IPS-18a (cell line): ENCODE results near the gene RBP3.

Experiments used
- H3K27ac ChIP-seq: one replicate; pipeline ENCODE4 v1.5.1; 2013; ENCODE audit warnings: low read length
- H3K27me3 ChIP-seq: one replicate; pipeline ENCODE4 v1.6.1; 2013; ENCODE audit warnings: mild to moderate bottlenecking, low read length; ENCODE audit not compliant: control insufficient read depth, insufficient read depth
- H3K36me3 ChIP-seq: one replicate; pipeline ENCODE4 v1.6.1; 2013; ENCODE audit warnings: low read depth, low read length; ENCODE audit not compliant: control insufficient read depth
- H3K4me1 ChIP-seq: one replicate; pipeline ENCODE4 v1.6.1; 2013; ENCODE audit warnings: low read depth, low read length; ENCODE audit not compliant: control insufficient read depth
- H3K4me3 ChIP-seq: one replicate; pipeline ENCODE4 v1.5.1; 2013; ENCODE audit warnings: low read length
- H3K9ac ChIP-seq: one replicate; pipeline ENCODE4 v1.6.1; 2013; ENCODE audit warnings: mild to moderate bottlenecking, low read length, moderate library complexity
- H3K9me3 ChIP-seq: one replicate; pipeline ENCODE4 v1.6.1; 2013; ENCODE audit warnings: low read depth, low read length; ENCODE audit not compliant: control insufficient read depth

Gene RBP3

GRCh38 chr10:47400251-47400650 lies 52.1 kb downstream of the RBP3 start:
- Histone ChIP-seq H3K9me3 (no peaks in the 10 kb centered on the region), H3K27me3 (no peaks in the 10 kb centered on the region), H3K36me3 (no peaks in the 10 kb centered on the region), H3K9ac (no peak overlapping the region), H3K4me1 (peaks cover 21% of the 10 kb centered on the region), H3K27ac (no peak overlapping the region), H3K4me3 (no peak overlapping the region)

GRCh38 chr10:47400786-47401185 lies 52.6 kb downstream of the RBP3 start:
- H3K36me3 ChIP-seq = no peaks in the 10 kb centered on the region
- no peak overlapping the region for H3K4me3 ChIP-seq
- no peaks in the 10 kb centered on the region for H3K27me3 ChIP-seq
- H3K9me3 ChIP-seq = no peaks in the 10 kb centered on the region
- no peak overlapping the region for H3K9ac ChIP-seq
- peaks cover 21% of the 10 kb centered on the region for H3K4me1 ChIP-seq
- no peak overlapping the region for H3K27ac ChIP-seq

- peaks cover 21% of the 10 kb centered on the region for H3K4me1 ChIP-seq
- no peaks in the 10 kb centered on the region for H3K27me3 ChIP-seq
- no peak overlapping the region for H3K4me3 ChIP-seq
- no peak overlapping the region for H3K9ac ChIP-seq
- no peak overlapping the region for H3K27ac ChIP-seq
- H3K36me3 ChIP-seq = no peaks in the 10 kb centered on the region
- no peaks in the 10 kb centered on the region for H3K9me3 ChIP-seq
Measured at GRCh38 chr10:47401210-47401609, 53.0 kb downstream of the RBP3 start.

GRCh38 chr10:47401874-47402640 lies 53.9 kb downstream of the RBP3 start:
- H3K9me3 ChIP-seq = no peaks in the 10 kb centered on the region
- no peak overlapping the region for H3K27ac ChIP-seq
- H3K4me3 ChIP-seq = no peak overlapping the region
- H3K4me1 ChIP-seq = peaks cover 21% of the 10 kb centered on the region
- H3K36me3 ChIP-seq = no peaks in the 10 kb centered on the region
- no peaks in the 10 kb centered on the region for H3K27me3 ChIP-seq
- no peak overlapping the region for H3K9ac ChIP-seq

- H3K27ac ChIP-seq = no peak overlapping the region
- H3K4me1 ChIP-seq = peaks cover 21% of the 10 kb centered on the region
Measured at GRCh38 chr10:47402641-47403301, 54.6 kb downstream of the RBP3 start.

GRCh38 chr10:47403446-47404318 lies 55.5 kb downstream of the RBP3 start:
- Histone ChIP-seq H3K27me3 (no peaks in the 10 kb centered on the region), H3K4me3 (no peak overlapping the region), H3K9me3 (no peaks in the 10 kb centered on the region), H3K36me3 (no peaks in the 10 kb centered on the region), H3K9ac (no peak overlapping the region), H3K27ac (no peak overlapping the region), H3K4me1 (peaks cover 21% of the 10 kb centered on the region)

More at GRCh38 chr10:47402641-47403301, 54.6 kb downstream of the RBP3 start:
- Histone ChIP-seq H3K9me3 (no peaks in the 10 kb centered on the region), H3K27me3 (no peaks in the 10 kb centered on the region), H3K4me3 (no peak overlapping the region), H3K9ac (no peak overlapping the region), H3K36me3 (no peaks in the 10 kb centered on the region)

- Histone ChIP-seq H3K9ac (no peak overlapping the region), H3K4me1 (peaks cover 21% of the 10 kb centered on the region)
Measured at GRCh38 chr10:47404446-47404845, 56.3 kb downstream of the RBP3 start.

GRCh38 chr10:47404937-47405336 lies 56.8 kb downstream of the RBP3 start:
- Histone ChIP-seq H3K27me3 (no peaks in the 10 kb centered on the region), H3K9ac (no peak overlapping the region), H3K27ac (no peak overlapping the region), H3K4me1 (peaks cover 21% of the 10 kb centered on the region), H3K36me3 (no peaks in the 10 kb centered on the region), H3K9me3 (no peaks in the 10 kb centered on the region), H3K4me3 (no peak overlapping the region)

More at GRCh38 chr10:47404446-47404845, 56.3 kb downstream of the RBP3 start:
- no peaks in the 10 kb centered on the region for H3K27me3 ChIP-seq
- H3K27ac ChIP-seq = no peak overlapping the region
- no peak overlapping the region for H3K4me3 ChIP-seq
- H3K36me3 ChIP-seq = no peaks in the 10 kb centered on the region
- no peaks in the 10 kb centered on the region for H3K9me3 ChIP-seq

GRCh38 chr10:47405857-47406547 lies 57.8 kb downstream of the RBP3 start:
- Histone ChIP-seq H3K27ac (no peak overlapping the region), H3K27me3 (no peaks in the 10 kb centered on the region), H3K4me3 (no peak overlapping the region), H3K4me1 (peaks cover 21% of the 10 kb centered on the region), H3K36me3 (no peaks in the 10 kb centered on the region), H3K9ac (no peak overlapping the region), H3K9me3 (no peaks in the 10 kb centered on the region)

- Histone ChIP-seq H3K4me3 (no peak overlapping the region), H3K27me3 (no peaks in the 10 kb centered on the region), H3K9ac (no peak overlapping the region), H3K4me1 (peaks cover 21% of the 10 kb centered on the region), H3K9me3 (no peaks in the 10 kb centered on the region), H3K36me3 (no peaks in the 10 kb centered on the region), H3K27ac (no peak overlapping the region)
Measured at GRCh38 chr10:47406548-47406869, 58.3 kb downstream of the RBP3 start.
